IMR-90 (cell line): ENCODE data around the gene NISCH. TPM values are rescaled to one million over a fixed set of nuclear protein-coding genes. Genes with fewer than 3 reads are reported as not detected.

ENCODE experiments used
- ATAC-seq: fragments of 200-7000 bp; cut with Tn5 transposase; 2 replicates; pipeline ENCODE4 v1.9.1; 2020; ENCODE audit warnings: low read depth, mild to moderate bottlenecking, moderate library complexity
- BruUV-seq: library from RNA; stranded (reverse); fragments of 400-500 nt; replicated peaks from 2 replicates; lab custom pipeline; 2021; lab: Mats Ljungman, UMichigan
- CTCF ChIA-PET: fragments of 300-600 bp; formaldehyde crosslinking; extraction: SDS; loops from one replicate; lab custom pipeline; 2021; ENCODE audit warnings: antibody characterized with exemption; lab: Yijun Ruan, JAX
- POLR2A ChIA-PET: fragments of 300-600 bp; sonication (Branson Sonifier 250); formaldehyde crosslinking; loops from one replicate; lab custom pipeline; 2022; ENCODE audit warnings: antibody characterized with exemption; ENCODE audit not compliant: unreplicated experiment; lab: Charles Lee
- DNase-seq: peaks from one replicate; pipeline ENCODE4 v3.0.0; 2013
- H2AFZ ChIP-seq: replicated peaks from 2 replicates; pipeline ENCODE3; 2013; ENCODE audit warnings: low read length, mild to moderate bottlenecking; ENCODE audit not compliant: poor library complexity
- H2AK5ac ChIP-seq: 2 replicates; pipeline ENCODE4 v1.6.1; 2013; ENCODE audit warnings: low read depth, low read length, inconsistent platforms
- H2AK9ac ChIP-seq: replicated peaks from 2 replicates; pipeline ENCODE3; 2013; ENCODE audit warnings: mild to moderate bottlenecking, low read depth, low read length, moderate library complexity; ENCODE audit not compliant: poor library complexity
- H2BK120ac ChIP-seq: 2 replicates; pipeline ENCODE4 v1.6.1; 2013; ENCODE audit warnings: low read depth, low read length, inconsistent platforms
- H2BK15ac ChIP-seq: 3 replicates; pipeline ENCODE4 v1.6.1; 2013; ENCODE audit warnings: low read depth, low read length, inconsistent platforms
- H2BK20ac ChIP-seq: 2 replicates; pipeline ENCODE4 v1.6.1; 2013; ENCODE audit warnings: low read depth, mild to moderate bottlenecking, inconsistent platforms, low read length, moderate library complexity
- H2BK5ac ChIP-seq: 2 replicates; pipeline ENCODE4 v1.6.1; 2013; ENCODE audit warnings: mild to moderate bottlenecking, low read depth, low read length, inconsistent platforms; ENCODE audit not compliant: poor library complexity, severe bottlenecking
- H3K14ac ChIP-seq: replicated peaks from 2 replicates; pipeline ENCODE4 v1.6.1; 2013; ENCODE audit warnings: low read depth, low read length, inconsistent platforms
- H3K18ac ChIP-seq: 2 replicates; pipeline ENCODE4 v1.6.1; 2013; ENCODE audit warnings: low read depth, low read length, control low read depth
- H3K23ac ChIP-seq: 2 replicates; pipeline ENCODE4 v1.6.1; 2013; ENCODE audit warnings: low read depth, low read length, inconsistent platforms
- H3K27ac ChIP-seq: 2 replicates; pipeline ENCODE4 v1.5.1; 2013; ENCODE audit warnings: mild to moderate bottlenecking, control low read depth, low read length; ENCODE audit not compliant: insufficient read depth
- H3K27me3 ChIP-seq: 2 replicates; pipeline ENCODE4 v1.6.1; 2013; ENCODE audit warnings: low read length; ENCODE audit not compliant: control insufficient read depth, insufficient read depth
- H3K36me3 ChIP-seq: 2 replicates; pipeline ENCODE4 v1.6.1; 2013; ENCODE audit warnings: low read length, mixed read lengths; ENCODE audit not compliant: control insufficient read depth, insufficient read depth
- H3K4ac ChIP-seq: 2 replicates; pipeline ENCODE4 v1.6.1; 2013; ENCODE audit warnings: low read depth, low read length, inconsistent platforms
- H3K4me1 ChIP-seq: 2 replicates; pipeline ENCODE4 v1.6.1; 2013; ENCODE audit warnings: low read length, mixed read lengths; ENCODE audit not compliant: control insufficient read depth, insufficient read depth
- H3K4me2 ChIP-seq: 2 replicates; pipeline ENCODE4 v1.6.1; 2013; ENCODE audit warnings: low read depth, mild to moderate bottlenecking, control low read depth, low read length, moderate library complexity
- H3K4me3 ChIP-seq: 2 replicates; pipeline ENCODE4 v1.5.1; 2013; ENCODE audit warnings: low read depth, mild to moderate bottlenecking, control low read depth, low read length, moderate library complexity; ENCODE audit not compliant: insufficient read depth
- H3K56ac ChIP-seq: 2 replicates; pipeline ENCODE4 v1.6.1; 2013; ENCODE audit warnings: low read length, inconsistent platforms; ENCODE audit not compliant: insufficient read depth; ENCODE audit errors: extremely low read depth
- H3K79me1 ChIP-seq, 2 experiments: 2 replicates each; pipeline ENCODE4 v1.6.1; 2013; ENCODE audit warnings: low read length in 2 of 2, inconsistent platforms in 1 of 2, low read depth in 1 of 2
- H3K9ac ChIP-seq: 2 replicates; pipeline ENCODE4 v1.6.1; 2013; ENCODE audit warnings: low read depth, low read length, control low read depth
- H3K9me1 ChIP-seq: 2 replicates; pipeline ENCODE4 v1.6.1; 2013; ENCODE audit warnings: low read length, inconsistent platforms; ENCODE audit not compliant: insufficient read depth
- H3K9me3 ChIP-seq: 2 replicates; pipeline ENCODE4 v1.6.1; 2013; ENCODE audit warnings: low read length; ENCODE audit not compliant: control insufficient read depth, insufficient read depth
- H4K20me1 ChIP-seq: 2 replicates; pipeline ENCODE4 v1.6.1; 2013; ENCODE audit warnings: low read length, inconsistent platforms; ENCODE audit not compliant: insufficient read depth
- H4K5ac ChIP-seq: 2 replicates; pipeline ENCODE4 v1.6.1; 2013; ENCODE audit warnings: mild to moderate bottlenecking, low read depth, low read length, control low read depth
- H4K8ac ChIP-seq, 2 experiments: 2 replicates each; pipeline ENCODE4 v1.6.1; 2013; ENCODE audit warnings: low read depth in 2 of 2, low read length in 2 of 2, control low read depth in 1 of 2, inconsistent platforms in 1 of 2
- H4K91ac ChIP-seq: 2 replicates; pipeline ENCODE4 v1.6.1; 2013; ENCODE audit warnings: low read depth, low read length, inconsistent platforms; ENCODE audit not compliant: insufficient read depth
- BHLHE40 ChIP-seq: fragments of 150-350 bp; IDR thresholded peaks from 2 replicates; pipeline ENCODE4 v1.6.1; 2016; ENCODE audit warnings: mild to moderate bottlenecking, low read depth, low read length
- CEBPB ChIP-seq: IDR thresholded peaks from 2 replicates; pipeline ENCODE4 v1.6.1; 2012; ENCODE audit warnings: low read depth, low read length, improper control_type of control experiment
- CHD1 ChIP-seq: IDR thresholded peaks from 2 replicates; pipeline ENCODE4 v1.6.1; 2012; ENCODE audit warnings: low read depth, low read length, improper control_type of control experiment
- CTCF ChIP-seq: conservative IDR thresholded peaks from 2 replicates; pipeline ENCODE4 v1.5.1; 2012; ENCODE audit warnings: mild to moderate bottlenecking, low read depth, low read length, improper control_type of control experiment
- ELK1 ChIP-seq: fragments of 150-350 bp; IDR thresholded peaks from 2 replicates; pipeline ENCODE4 v1.6.1; 2016; ENCODE audit warnings: low read depth, mild to moderate bottlenecking, low read length, moderate library complexity, borderline replicate concordance
- FOS ChIP-seq: fragments of 150-350 bp; IDR thresholded peaks from 2 replicates; pipeline ENCODE4 v1.6.1; 2016; ENCODE audit warnings: low read depth, low read length
- MAFK ChIP-seq: IDR thresholded peaks from 2 replicates; pipeline ENCODE4 v1.6.1; 2012; ENCODE audit warnings: low read depth, low read length, improper control_type of control experiment
- MAZ ChIP-seq: IDR thresholded peaks from 2 replicates; pipeline ENCODE4 v1.6.1; 2012; ENCODE audit warnings: low read depth, mild to moderate bottlenecking, low read length, improper control_type of control experiment, moderate library complexity, borderline replicate concordance
- MXI1 ChIP-seq: IDR thresholded peaks from 2 replicates; pipeline ENCODE4 v1.6.1; 2012; ENCODE audit warnings: low read depth, mild to moderate bottlenecking, low read length, moderate library complexity, borderline replicate concordance
- NFE2L2 ChIP-seq: fragments of 150-350 bp; IDR thresholded peaks from 2 replicates; pipeline ENCODE4 v1.6.1; 2016; ENCODE audit warnings: low read depth, mild to moderate bottlenecking, low read length
- POLR2A ChIP-seq: IDR thresholded peaks from 2 replicates; pipeline ENCODE4 v1.6.1; 2012; ENCODE audit warnings: mild to moderate bottlenecking, low read depth, low read length
- RAD21 ChIP-seq: IDR thresholded peaks from 2 replicates; pipeline ENCODE4 v1.6.1; 2012; ENCODE audit warnings: low read length, improper control_type of control experiment
- RCOR1 ChIP-seq: IDR thresholded peaks from 2 replicates; pipeline ENCODE4 v1.6.1; 2012; ENCODE audit warnings: mild to moderate bottlenecking, low read length, improper control_type of control experiment; ENCODE audit not compliant: insufficient replicate concordance
- RFX5 ChIP-seq: IDR thresholded peaks from 2 replicates; pipeline ENCODE4 v1.8.0; 2012; ENCODE audit warnings: low read depth, mild to moderate bottlenecking, low read length, moderate library complexity
- SMC3 ChIP-seq: fragments of 150-350 bp; IDR thresholded peaks from 2 replicates; pipeline ENCODE4 v1.6.1; 2016; ENCODE audit warnings: low read depth, mild to moderate bottlenecking, antibody characterized with exemption, low read length, moderate library complexity
- WGBS, 2 experiments: methylation state at CpG; one replicate each; pipeline versions ENCODE4 v1.1.5 to v1.1.7; 2013; ENCODE audit warnings: missing lambda C conversion rate in 2 of 2; ENCODE audit not compliant: insufficient read length in 1 of 2; ENCODE audit errors: extremely low coverage in 2 of 2; 5-methylcytosine and 5-hydroxymethylcytosine counted together
- dilution Hi-C: fragments of 300-500 bp; cut with HindIII; formaldehyde crosslinking; loops from one replicate; pipeline ENCODE4 v1.14.3; 2018; ENCODE audit warnings: low sequenced_read_pairs; ENCODE audit not compliant: unreplicated experiment
- in situ Hi-C: fragments of 300-500 bp; cut with MboI; formaldehyde crosslinking; loops from 3 replicates; pipeline ENCODE4 v1.14.3; 2019; ENCODE audit warnings: low sequenced_read_pairs, inconsistent platforms, mixed read lengths
- intact Hi-C: fragments of 100-400 bp; cut with micrococcal nuclease; formaldehyde crosslinking; loops from 2 replicates; pipeline ENCODE4 v1.10.0; 2022
- polyA plus RNA-seq, 3 experiments: library from polyadenylated mRNA; depleted of rRNA; stranded (reverse); fragments of >200 nt; gene quantifications; 2 replicates each; pipeline ENCODE4 v1.2.3, GENCODE V29; 2012; ENCODE audit warnings: low replicate concordance in 1 of 3
- total RNA-seq: library from RNA; depleted of rRNA; stranded (reverse); fragments of >200 nt; gene quantifications from 2 replicates; pipeline ENCODE4 v1.2.3, GENCODE V29; 2012

NISCH gene
- total and polyA plus RNA-seq, 2 of the 4 experiments (the other 2 are of a cell fraction): 36.9 to 86.0 TPM

GRCh38 chr3:52468336-52468735, 12.9 kb downstream of the NISCH start:
- no peak overlapping the region for H3K4ac ChIP-seq
- POLR2A ChIA-PET: no interaction called here

More at GRCh38 chr3:52468336-52468735, 12.9 kb downstream of the NISCH start:
- WGBS, 2 experiments: no CpG with 5 or more reads among the region's 9 CpGs
- no peak overlapping the region for H3K23ac ChIP-seq
- H3K27ac ChIP-seq: no peak overlapping the region
- no peak overlapping the region for H2AK9ac ChIP-seq
- no peak overlapping the region for H3K4me2 ChIP-seq
- no peak overlapping the region for H3K18ac ChIP-seq
- no peak overlapping the region for H2AK5ac ChIP-seq
- H2BK15ac ChIP-seq: no peak overlapping the region
- dilution Hi-C loops: no loop called here
- no peaks in the 10 kb centered on the region for H3K27me3 ChIP-seq
- no peak overlapping the region for H3K4me3 ChIP-seq
- no peak overlapping the region for H4K8ac ChIP-seq
- no peak overlapping the region for H4K5ac ChIP-seq
- DNase-seq (no peak), ATAC-seq (0 out of 2 replicates have a peak, but pooled peaks have one; percentile 10)
- no peak overlapping the region for H4K91ac ChIP-seq
- no peaks in the 10 kb centered on the region for H3K9me3 ChIP-seq
- CTCF ChIA-PET: interaction anchor here (0.6 kb wide), 1 partner anchor 97 kb away, joined by 4 read pairs; no protein-coding TSS in a partner anchor
- no peak overlapping the region; the same call in 1 of the 2 replicates for H3K14ac ChIP-seq
- intact Hi-C loops: no loop called here
- H3K4me1 ChIP-seq: peaks cover 11% of the 10 kb centered on the region; the same call in 1 of the 2 replicates
- no peak overlapping the region for H2BK5ac ChIP-seq
- no TSS peak for BruUV-seq
- no peak overlapping the region for H3K56ac ChIP-seq
- no peak overlapping the region for H2BK20ac ChIP-seq
- H2BK120ac ChIP-seq: no peak overlapping the region
- in situ Hi-C loops: no loop called here
- peaks cover 46 to 76% of the 10 kb centered on the region in 2 experiments for H3K79me1 ChIP-seq
- H2AFZ ChIP-seq: no peak overlapping the region
- no peak overlapping the region for H3K9ac ChIP-seq
- TF ChIP-seq POLR2A (no peak), MXI1 (no peak), FOS (no peak), MAFK (no peak), ELK1 (no peak), CTCF (no peak), CEBPB (no peak), RAD21 (no peak), BHLHE40 (no peak), RCOR1 (no peak), CHD1 (no peak), NFE2L2 (no peak), MAZ (no peak), RFX5 (no peak), SMC3 (no peak)
- peaks cover 58% of the 10 kb centered on the region for H4K20me1 ChIP-seq
- H3K9me1 ChIP-seq: peaks cover 5% of the 10 kb centered on the region
- peaks cover 47% of the 10 kb centered on the region for H3K36me3 ChIP-seq
